SK-N-MC (cell line): ENCODE measurements around the gene SLC2A9.

ENCODE experiments used
- EZH2 ChIP-seq: fragments of 200-600 bp; sonication (generic); IDR thresholded peaks from one replicate; pipeline ENCODE4 v1.6.1; 2017; ENCODE audit warnings: antibody characterized with exemption
- FOXP2 ChIP-seq: optimal IDR thresholded peaks from 2 replicates; pipeline ENCODE3; 2011; ENCODE audit warnings: mild to moderate bottlenecking, moderate library complexity; ENCODE audit not compliant: insufficient read depth; ENCODE audit errors: extremely low read length, control extremely low read depth
- POLR2AphosphoS5 ChIP-seq: IDR thresholded peaks from 2 replicates; pipeline ENCODE4 v1.6.1; 2012; ENCODE audit warnings: mild to moderate bottlenecking, low read depth, low read length, borderline replicate concordance

DNA sequence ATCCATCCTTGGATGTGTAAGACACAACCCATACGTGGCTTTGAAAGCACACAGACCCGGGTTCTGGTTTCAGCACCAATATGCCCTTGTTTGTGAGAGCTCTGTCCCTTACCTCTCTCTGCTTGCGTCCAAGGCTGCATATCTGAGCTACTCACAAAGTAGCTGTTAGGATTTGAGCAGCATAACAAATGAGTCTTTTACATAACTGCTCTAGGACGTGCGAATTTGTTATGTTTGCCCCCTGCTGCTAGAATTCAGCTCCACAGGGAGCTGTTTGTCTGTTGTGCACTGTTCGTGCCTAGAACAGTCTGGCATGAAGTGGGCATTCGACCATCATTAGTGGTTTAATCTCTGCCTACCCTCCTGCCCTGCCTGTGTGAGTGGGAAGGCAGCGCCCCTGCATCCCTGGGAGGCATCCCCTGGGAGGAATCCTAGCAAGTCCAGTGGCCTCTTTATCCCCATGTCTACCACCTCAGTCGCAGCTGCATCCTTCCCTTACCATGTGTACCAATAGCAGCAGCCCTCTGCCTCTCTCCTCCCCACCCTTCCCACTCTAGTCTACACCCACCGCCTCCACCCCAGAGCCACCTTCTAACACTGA is 42.1 kb downstream of the SLC2A9 start:
- no peak for TF ChIP-seq POLR2AphosphoS5
- no peak for TF ChIP-seq FOXP2
- no peak for TF ChIP-seq EZH2
